Measurements from ENCODE around the gene CPTP. TPM values are rescaled to one million over a fixed set of nuclear protein-coding genes. Genes with fewer than 3 reads are reported as not detected.
"Not testable (repeated sequence)": the region's sequence is repeated elsewhere in the genome, so short reads cannot be mapped to it uniquely, and the experiment has no call there.

Gene CPTP
- polyA plus RNA-seq, 5 donors: 9.4 to 22.0 (median 12.4) TPM

- no peak for DNase-seq
Measured at GRCh38 chr1:1305300-1306069, 19.1 kb upstream of the CPTP start.

GRCh38 chr1:1306070-1306660 lies 18.4 kb upstream of the CPTP start:
- no peak for DNase-seq

GRCh38 chr1:1306661-1307260 lies 17.8 kb upstream of the CPTP start:
- DNase-seq: no peak

DNA sequence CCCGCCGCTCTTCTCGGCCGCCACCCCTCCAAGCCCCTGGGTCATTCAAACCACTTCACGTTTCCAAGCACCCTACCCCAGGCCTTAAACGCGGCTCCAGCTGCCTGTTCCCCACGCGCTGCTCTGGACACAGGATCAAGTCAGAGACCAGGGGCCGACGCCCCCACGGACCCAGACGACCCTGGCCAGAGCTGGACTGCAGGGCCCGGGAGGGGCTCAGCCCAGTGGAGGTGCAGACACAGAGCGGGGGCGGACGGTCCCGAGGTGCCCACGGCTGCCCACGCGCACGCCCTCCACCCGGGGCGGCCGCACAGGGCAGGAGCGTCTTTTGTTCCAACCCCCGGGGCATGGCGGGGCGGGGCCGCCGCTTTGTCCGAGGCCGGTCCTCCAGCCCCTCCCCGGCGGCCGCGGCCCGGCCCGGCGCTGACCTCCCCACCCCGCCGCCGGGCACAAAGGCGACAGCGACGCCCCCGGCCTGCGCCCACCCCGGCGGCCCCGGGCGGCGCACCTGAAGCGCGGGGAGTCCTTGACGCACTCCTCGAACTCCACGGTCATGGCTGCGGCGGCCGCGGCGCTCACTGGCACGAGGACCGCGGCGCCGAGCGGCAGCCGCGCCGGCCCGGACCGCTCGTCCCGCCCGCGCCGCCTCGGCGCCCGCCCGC lies 17.2 kb upstream of the CPTP start:
- DNase-seq: no peak

- DNase-seq: peak; percentile 94
Measured at GRCh38 chr1:1307923-1308755, 16.5 kb upstream of the CPTP start, which contains the start of the genes ACAP3 and PUSL1. Gene ACAP3 (minus strand): TSS chr1:1307930. CDS start chr1:1307815, 115 bp downstream. Gene PUSL1 (plus strand): TSS chr1:1308597. CDS start chr1:1308644, 47 bp downstream.

DNA sequence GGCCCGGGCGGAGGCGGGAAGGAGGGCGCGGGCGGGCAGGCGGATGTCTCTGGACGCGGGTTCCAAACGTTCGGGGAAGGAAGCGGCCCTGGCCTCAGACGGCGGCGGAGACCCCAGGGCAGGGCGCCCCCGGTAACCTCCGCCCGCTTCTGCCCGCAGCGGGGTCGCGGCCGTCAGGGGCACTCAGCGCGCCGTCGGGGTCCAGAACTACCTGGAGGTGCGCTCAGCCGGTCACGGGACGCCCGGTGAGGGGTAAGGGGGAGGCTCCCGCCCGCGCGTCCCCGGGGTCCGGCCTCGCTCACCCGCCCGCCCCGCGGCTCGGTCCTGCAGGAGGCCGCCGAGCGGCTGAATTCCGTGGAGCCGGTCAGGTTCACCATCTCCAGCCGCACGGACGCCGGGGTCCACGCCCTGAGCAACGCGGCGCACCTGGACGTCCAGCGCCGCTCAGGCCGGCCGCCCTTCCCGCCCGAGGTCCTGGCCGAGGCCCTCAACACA lies 15.8 kb upstream of the CPTP start:
- no peak for DNase-seq

DNA sequence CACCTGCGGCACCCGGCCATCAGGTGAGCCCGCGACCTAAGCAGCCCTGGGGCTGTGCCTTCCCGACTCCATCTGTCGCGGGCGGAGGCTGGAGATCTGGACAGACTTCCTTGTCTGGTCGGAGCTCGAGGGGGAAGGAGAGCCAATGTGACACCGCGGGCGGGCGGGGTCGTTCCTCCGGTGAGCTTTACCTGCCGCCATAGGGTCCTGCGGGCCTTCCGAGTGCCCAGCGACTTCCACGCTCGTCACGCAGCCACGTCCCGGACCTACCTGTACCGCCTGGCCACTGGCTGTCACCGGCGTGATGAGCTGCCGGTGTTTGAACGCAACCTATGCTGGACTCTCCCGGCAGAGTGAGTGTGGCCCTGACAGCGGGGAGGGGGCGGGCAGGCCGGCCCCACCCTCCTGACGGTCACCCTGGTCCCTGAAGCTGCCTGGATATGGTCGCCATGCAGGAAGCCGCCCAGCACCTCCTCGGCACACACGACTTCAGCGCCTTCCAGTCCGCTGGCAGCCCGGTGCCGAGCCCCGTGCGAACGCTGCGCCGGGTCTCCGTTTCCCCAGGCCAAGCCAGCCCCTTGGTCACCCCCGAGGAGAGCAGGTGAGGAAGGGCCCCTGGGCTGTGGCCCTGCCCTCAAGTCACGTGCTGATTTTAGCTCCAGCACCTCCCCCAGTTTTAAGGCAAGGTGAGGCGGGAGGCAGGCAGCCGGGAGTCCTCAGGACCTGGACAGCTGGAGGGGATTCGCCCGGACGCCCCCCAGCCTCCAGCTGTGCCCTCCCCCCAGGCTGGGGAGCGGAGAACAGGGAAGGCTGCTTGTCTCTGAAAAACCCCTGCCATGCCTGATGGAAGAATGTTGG lies 15.1 kb upstream of the CPTP start:
- no peak for DNase-seq

DNA sequence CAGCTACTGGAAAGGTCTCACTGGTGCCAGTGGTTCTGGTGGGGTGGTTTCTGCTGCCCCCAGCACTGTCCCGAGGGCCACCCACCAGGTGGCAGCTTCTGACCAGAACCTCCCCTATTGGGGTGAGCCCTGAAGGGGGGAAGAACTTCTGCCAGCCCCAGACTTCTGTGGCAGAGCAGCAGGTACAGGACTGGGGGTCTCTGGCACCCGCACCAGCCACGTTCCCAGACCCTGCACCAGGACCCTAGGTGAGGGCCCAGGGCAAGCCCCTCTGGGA lies 14.6 kb upstream of the CPTP start:
- DNase-seq: no peak

GRCh38 chr1:1310476-1311053 lies 14.0 kb upstream of the CPTP start:
- DNase-seq: no peak

DNA sequence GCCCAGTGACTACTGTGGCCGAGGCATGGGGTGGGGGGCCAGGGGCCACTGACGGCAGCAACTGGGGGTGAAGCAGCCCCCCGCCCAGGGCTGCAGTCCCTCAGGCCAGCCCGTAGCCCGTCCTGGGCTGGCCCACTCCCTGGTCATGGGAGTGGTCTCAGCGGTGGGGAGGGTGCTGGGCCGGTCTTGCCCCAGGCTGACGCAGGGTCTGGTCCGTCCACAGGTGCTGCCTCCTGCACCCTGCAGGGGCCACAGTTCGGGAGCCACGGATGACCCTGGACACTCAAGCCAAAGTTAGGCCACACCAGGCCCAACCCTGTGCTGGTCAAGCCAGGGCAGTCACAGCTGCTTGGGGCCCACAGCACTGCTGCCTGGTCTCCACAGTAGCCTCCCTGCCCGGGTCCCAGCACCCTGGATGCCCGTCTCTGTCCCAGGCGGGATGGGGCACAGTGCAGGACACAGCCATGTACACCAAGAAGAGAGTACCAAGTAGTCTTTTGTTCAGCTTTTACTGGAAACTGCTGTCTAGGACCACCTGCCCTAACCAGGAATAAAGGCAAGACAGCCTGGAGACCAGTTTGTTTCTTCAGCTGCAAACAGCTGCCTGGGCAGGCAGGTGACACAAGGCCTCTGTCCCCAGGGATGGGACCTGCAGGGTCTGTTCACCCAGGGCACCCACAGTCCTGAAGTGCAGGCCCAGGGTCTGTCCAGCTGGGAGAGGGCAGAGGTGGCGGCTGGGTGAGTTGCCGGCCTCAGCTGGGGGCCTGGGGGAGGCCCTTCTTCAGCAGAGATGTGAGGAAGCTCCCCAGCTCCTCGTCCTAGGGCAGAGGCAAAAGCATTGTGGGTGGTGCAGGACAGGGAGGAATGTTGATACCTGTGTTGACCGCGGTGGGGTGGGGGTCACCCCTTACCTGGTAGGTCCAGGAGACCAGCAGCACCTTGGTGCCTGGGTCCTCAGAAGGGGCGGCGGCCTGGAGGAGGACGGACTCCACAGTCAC lies 13.2 kb upstream of the CPTP start:
- no peak for DNase-seq

GRCh38 chr1:1312450-1313314 lies 11.9 kb upstream of the CPTP start:
- no peak for DNase-seq

DNA sequence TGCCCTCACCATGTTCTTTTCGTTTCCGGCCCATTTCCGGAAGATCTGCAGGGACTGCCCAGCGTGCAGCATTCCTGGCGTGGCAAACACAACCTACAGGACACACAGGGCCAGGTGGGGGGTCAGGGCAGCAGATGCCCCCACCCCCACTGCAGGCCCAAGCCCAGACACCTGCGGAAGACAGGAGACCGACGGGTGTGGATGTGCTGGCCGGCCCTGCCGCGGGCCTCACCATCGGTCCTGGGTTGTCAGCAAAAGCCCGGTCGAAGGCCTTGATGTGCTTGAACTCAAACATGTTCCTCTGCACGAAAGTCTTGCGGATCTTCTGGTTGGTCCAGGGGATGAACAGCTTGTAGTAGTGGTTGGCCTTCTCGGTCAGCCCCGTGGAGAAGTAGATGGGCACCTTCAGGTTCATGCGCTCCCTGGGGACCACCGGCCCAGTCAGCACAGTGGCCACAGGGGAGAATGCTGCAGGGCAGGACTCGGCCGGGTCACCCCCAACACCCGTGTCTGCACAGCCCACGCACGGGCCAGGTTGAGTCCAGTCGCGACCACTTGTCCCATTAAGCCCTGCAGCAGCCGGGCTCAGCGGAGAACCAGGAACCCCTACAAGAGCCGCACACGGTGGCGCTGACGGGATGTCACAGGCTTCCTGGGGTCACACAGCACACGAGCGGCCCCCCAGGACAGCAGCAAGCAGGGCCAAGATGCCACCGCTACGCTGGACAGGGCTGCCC lies 10.9 kb upstream of the CPTP start:
- no peak for DNase-seq

GRCh38 chr1:1314237-1314586 lies 10.4 kb upstream of the CPTP start:
- no peak for DNase-seq

GRCh38 chr1:1314678-1315335 lies 9.8 kb upstream of the CPTP start:
- DNase-seq: no peak

DNA sequence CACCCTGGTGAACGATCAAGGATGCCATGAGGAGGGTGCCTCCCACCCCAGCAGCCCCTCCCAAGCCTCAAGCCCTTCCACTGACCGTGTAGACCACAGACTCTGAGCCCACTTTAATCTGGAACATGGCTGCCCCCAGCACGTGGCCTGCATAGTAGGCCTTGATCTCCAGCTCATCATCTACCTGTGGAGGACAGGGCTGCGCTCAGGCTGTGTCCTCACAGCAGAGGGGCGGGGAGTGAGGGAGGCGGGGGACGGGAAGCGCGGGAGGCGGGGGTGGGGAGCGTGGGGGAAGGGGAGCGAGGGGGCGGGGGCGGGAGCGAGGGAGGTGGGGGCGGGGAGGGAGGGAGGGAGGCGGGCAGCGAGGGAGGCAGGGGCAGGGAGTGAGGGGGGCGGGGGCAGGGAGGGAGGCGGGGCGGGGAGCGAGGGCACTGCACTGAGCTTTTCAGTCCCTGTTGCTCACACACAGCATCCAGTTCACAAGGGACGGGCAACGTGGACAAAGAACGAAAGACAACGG lies 9.1 kb upstream of the CPTP start:
- DNase-seq: no peak

DNA sequence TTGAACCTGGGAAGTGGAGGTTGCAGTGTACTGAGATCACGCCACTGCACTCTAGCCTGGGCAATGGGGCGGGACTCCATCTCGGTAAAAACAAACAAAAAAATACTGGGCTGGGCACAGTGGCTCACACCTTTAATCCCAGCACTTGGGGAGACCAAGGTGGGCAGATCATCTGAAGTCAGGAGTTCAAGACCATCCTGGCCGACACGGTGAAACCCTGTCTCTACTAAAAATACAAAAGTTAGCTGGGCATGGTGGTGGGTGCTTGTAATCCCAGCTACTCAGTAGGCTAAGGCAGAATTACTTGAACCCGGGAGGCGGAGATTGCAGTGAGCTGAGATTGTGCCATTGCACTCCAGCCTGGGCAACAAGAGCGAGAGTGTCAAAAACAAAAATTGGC lies 8.4 kb upstream of the CPTP start:
- DNase-seq: not testable (repeated sequence)
